ENCODE results near the gene PLD1.
"Not testable (repeated sequence)": the region's sequence is repeated elsewhere in the genome, so short reads cannot be mapped to it uniquely, and the experiment has no call there.

The PLD1 gene

GRCh38 chr3:171695426-171695825, 114.9 kb downstream of the PLD1 start:
- no peak for DNase-seq

GRCh38 chr3:171694888-171695287, 115.4 kb downstream of the PLD1 start:
- DNase-seq = no peak

DNA sequence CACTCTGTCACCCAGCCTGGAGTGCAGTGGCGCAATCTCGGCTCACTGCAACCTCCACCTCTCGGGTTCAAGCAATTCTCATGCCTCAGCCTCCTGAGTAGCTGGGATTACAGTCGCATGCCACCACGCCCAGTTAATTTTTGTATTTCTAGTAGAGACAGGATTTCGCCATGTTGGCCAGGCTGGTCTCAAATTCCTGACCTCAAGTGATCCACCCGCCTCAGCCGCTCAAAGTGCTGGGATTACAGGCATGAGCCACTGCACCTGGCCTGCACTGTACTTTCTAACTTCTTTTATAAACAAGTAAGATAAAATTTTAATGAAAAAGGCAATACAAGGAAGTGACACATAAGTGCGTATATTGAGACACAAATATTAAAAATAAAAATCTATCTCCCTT, 117.7 kb downstream of the PLD1 start:
- not testable (repeated sequence) for DNase-seq

GRCh38 chr3:171691485-171691884, 118.8 kb downstream of the PLD1 start:
- no peak for DNase-seq

GRCh38 chr3:171690281-171690680, 120.0 kb downstream of the PLD1 start:
- peak; percentile 87 for DNase-seq

GRCh38 chr3:171688593-171688992, 121.7 kb downstream of the PLD1 start:
- no peak for DNase-seq

GRCh38 chr3:171688002-171688401, 122.3 kb downstream of the PLD1 start:
- DNase-seq = no peak

DNA sequence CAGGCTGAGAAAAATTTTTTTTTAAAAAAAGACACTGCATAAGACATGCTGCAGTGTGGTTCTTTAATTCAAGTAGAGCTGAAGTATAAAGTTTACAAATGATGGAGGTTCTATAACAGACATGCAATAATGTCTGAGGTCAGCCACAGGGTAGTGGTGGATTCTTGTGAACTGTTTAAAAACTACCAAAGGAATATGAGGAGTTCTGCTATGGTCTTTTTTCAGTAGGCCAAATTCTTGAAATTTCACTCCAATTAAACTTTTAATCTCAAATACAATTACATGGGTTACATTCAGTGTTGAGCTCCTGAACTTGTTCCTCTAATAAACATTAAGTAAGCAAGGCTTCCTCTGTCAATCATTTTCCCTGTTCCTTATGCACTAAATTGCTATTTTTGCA, 122.7 kb downstream of the PLD1 start:
- DNase-seq = no peak

DNA sequence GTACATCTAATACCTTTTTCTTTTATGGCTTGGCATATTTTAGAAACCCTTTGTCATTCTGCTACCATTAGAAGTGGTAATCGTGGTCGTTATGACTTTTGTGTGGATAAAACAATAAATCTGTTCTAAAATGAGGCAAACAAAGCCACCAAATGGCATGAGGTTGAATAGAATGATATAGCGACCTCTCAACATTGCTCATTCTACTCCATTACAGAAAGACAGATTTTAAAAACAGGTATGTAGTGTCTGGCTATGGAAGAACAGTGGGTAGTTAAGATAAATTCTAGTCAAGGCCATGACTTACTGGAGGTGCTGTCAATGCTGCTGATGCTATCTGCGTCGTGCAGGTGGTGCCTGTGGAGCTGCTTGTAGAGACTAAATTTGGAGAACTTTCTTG, 123.2 kb downstream of the PLD1 start:
- no peak for DNase-seq

DNA sequence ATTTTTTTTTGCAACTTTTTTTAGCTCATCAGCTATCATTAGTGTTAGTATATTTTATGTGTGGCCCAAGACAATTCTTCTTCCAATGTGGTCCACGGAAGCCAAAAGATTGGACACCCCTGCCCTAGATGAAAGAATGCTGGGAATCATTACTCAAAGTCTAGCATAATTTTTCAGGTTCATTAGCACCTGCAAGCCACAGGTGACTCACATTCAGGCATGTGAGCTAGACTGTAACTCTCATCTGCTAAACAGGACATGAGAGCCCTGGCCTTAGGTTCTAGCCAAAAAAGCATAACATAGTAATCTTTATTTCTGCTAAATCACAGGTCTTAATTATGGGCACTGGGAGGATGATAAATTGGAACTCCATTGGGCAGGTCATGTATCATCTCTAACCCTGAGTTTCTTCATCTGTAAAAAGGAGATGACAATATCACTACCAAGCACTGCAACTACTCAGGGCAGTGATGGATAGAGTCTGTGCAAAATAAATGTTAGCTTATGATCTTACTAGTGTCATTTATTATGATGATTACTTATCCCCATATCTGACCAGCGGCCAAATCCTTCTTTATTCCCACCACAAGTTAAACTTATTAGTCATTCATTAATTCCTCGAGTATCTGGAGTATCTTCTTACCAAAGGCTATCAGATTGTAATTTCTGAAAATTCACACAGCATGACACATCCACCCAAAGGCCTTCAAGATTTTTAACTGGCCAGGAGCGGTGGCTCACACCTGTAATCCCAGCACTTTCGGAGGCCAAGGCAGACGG, 125.0 kb downstream of the PLD1 start:
- DNase-seq = no peak

DNA sequence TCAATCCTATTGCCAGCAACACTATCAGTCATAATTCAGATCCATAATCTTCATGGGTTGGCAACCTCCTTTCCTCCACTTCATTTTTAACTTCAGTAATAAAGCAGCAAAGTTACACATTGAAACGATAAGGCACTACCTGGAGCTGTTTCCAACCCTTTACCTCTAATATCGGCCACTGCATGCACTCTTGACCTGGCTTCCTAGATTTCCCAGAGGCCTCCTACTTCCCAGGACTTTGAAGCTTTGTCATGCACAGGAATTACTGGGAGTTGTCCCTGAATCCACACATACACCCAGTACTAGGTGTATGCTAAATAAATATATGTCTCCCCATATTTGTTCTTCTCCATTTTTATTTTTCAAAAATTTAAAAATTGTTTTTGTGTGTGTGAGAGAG, 126.1 kb downstream of the PLD1 start:
- no peak for DNase-seq

DNA sequence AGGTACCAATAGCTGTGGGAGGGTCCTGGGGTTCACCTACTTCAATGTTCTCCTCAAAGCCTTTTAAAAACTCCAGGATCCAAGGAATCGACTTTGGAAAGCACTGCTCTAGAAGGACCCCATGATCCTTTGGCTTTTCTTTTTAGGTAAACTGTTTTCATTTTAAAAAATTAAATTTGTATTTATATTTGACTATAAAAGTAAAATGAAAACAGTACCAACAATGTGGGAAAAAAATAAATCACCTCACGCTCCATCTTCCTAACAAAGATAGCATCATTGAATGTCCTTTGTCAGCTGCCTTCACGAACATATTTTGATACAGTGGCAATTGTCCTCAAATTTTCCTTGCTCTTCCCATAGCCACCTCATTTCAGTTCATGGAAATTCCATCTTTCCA, 127.5 kb downstream of the PLD1 start:
- no peak for DNase-seq

DNA sequence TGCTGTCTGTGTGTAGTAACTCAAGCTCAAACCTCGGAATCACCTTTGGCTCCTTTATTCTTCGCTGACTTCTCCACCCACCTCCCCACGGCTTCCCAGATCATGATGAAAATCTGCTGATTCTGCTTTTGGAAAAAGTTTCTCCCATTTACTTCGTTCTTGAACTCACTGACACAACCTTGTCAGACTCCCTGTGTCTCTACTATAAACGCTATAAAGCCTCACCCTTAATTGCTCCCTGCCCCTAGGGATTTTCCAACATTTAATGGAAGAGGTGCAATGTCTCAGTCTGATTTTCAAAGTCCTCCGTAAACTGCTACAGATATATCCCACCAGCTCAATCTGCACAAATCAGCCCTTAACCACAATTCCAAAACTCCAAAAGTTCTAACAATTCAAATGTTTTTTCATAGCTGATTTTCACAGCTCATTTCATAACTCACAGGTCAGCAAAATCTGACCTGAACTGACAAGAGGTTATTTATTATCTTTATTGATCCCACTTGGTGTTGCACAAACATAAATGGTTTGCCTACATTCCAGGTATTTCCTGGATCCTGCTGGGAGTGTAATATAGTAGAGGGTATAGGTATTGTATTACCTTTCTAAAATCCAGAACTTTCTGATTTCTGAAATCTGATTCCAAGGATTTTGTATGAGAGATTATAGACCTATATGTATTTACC, 129.4 kb downstream of the PLD1 start:
- no peak for DNase-seq

GRCh38 chr3:171678971-171679492, 131.3 kb downstream of the PLD1 start:
- no peak for DNase-seq

DNA sequence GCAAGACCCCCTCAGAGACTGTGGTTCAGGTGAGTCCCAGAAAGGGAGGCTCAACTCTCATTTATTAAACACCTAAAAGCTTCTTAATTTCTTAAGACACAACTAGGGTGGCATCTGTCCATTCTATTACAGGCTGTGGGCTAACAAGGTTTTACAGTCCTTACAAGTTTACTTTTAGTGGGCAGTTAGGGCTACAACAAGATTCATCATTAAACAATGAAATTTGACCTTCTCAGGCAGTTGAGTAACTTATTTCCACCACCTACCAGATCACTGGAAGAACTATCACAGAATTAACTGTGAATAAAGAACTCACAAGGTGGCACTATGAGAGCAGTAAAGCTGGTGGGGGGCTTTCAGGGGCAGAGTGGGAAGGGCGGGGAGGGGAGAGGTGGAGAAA, 132.6 kb downstream of the PLD1 start:
- no peak for DNase-seq

GRCh38 chr3:171676601-171677175, 133.6 kb downstream of the PLD1 start:
- DNase-seq = peak; percentile 32

DNA sequence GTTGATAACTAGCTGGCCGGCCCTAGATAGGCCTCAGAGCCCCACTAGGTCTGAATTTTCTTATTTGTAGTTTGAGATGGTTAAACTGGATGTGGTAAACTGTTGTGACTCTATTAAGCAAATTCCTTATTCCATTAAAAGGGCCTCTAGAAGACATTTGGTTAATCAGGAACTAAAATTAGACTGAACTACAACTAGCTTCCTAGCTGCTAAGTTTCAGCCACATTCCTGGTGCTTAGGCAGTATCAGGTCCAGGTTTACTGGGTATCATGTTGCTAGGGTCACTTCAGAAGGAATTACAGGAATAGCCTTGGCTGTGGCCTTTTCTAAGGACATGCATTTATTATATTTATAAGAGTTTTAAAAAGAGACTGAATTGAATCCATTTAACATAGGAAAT, 136.3 kb downstream of the PLD1 start:
- DNase-seq = no peak

DNA sequence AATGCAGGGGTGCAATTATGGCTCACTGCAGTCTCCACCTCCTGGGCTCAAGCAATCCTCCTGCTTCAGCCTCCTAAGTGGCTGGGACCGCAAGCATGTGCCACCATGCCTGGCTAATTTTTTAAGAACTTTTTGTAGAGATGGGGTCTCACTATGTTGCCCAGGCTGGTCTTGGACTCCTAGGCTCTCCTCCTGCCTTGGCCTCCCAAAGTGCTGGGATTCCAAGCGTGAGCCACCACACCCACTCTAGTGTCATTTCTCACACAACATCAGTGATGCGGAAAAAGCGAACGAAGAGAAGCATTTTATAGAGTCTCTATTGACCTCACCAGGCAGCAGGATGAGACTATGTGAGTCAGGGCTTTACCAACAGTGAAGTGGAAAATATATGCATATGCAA, 137.7 kb downstream of the PLD1 start:
- DNase-seq = no peak

- no peak for DNase-seq
Measured at GRCh38 chr3:171672124-171672523, 138.2 kb downstream of the PLD1 start.

DNA sequence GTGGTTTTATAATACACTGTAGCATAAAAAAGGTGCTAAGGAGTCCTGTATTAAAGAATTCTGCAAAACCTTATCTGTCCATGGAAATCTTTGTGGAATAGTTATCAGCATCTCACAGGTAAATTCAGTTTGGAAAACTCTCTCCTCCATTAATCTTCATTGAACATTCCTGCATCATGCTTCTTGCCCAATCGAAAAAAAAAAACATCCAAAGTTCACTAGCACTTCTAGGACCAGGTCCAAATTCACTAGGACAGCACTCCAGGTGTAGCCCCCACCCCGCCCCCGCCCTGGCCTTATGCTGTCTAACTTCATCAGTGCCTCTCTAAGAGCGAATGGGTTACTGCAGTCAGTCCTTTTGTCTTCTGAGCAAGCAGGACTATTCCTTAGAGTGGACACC, 138.6 kb downstream of the PLD1 start:
- no peak for DNase-seq

GRCh38 chr3:171666516-171666915, 143.8 kb downstream of the PLD1 start:
- DNase-seq = no peak

GRCh38 chr3:171663805-171664204, 146.5 kb downstream of the PLD1 start:
- no peak for DNase-seq

- DNase-seq = no peak
Measured at GRCh38 chr3:171661484-171661883, 148.8 kb downstream of the PLD1 start.

DNA sequence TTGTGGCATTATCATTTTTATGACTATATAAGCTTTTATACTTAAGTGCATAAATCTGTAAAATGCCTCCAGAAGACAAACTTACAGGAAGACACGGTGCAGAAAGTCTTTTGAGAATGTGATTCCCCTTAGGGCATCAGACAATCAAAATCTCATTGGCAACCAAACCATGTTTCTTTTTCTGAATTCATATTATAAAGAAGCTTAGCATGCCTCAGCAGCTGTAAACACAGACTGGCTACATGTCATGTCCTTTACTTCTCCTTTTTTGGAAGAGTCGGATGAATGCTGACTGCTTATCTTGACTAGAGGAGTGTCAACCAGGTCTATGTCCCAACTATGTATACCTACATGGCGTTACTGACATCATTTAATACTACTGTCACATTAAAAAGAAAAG, 150.1 kb downstream of the PLD1 start:
- DNase-seq = no peak

Data from inflammatory macrophage treated with lipopolysaccharide for 4 hours (primary cell).